GM21447 (cell line): Measurements from ENCODE around the gene HOXD4.

ENCODE experiments used
- ATAC-seq: cut with Tn5 transposase; IDR thresholded peaks from one replicate; pipeline ENCODE4 v1.9.1; 2021; ENCODE audit not compliant: unreplicated experiment

Gene HOXD4

GRCh38 chr2:176170602-176171305, 19.4 kb downstream of the HOXD4 start:
- ATAC-seq: no peak

GRCh38 chr2:176171351-176172006, 20.1 kb downstream of the HOXD4 start:
- ATAC-seq: no peak

- ATAC-seq: no peak
Observed at GRCh38 chr2:176172007-176172894, 20.9 kb downstream of the HOXD4 start.

- ATAC-seq: no peak
Observed at GRCh38 chr2:176172895-176173566, 21.7 kb downstream of the HOXD4 start.

GRCh38 chr2:176173567-176174381, 22.4 kb downstream of the HOXD4 start:
- ATAC-seq: no peak

GRCh38 chr2:176174382-176174823, 23.1 kb downstream of the HOXD4 start:
- ATAC-seq: no peak

- no peak for ATAC-seq
Observed at GRCh38 chr2:176174824-176175708, 23.7 kb downstream of the HOXD4 start.

- ATAC-seq: no peak
Observed at GRCh38 chr2:176175709-176176607, 24.6 kb downstream of the HOXD4 start.

GRCh38 chr2:176177580-176178037, 26.3 kb downstream of the HOXD4 start:
- no peak for ATAC-seq

GRCh38 chr2:176178038-176178756, 26.8 kb downstream of the HOXD4 start:
- ATAC-seq: no peak

- no peak for ATAC-seq
Observed at GRCh38 chr2:176178757-176179295, 27.5 kb downstream of the HOXD4 start.

- ATAC-seq: no peak
Observed at GRCh38 chr2:176181551-176181950, 30.2 kb downstream of the HOXD4 start.

GRCh38 chr2:176182671-176183070, 31.3 kb downstream of the HOXD4 start:
- ATAC-seq: no peak

- no peak for ATAC-seq
Observed at GRCh38 chr2:176184749-176185148, 33.4 kb downstream of the HOXD4 start.

GRCh38 chr2:176186024-176186423, 34.7 kb downstream of the HOXD4 start:
- ATAC-seq: no peak

- ATAC-seq: no peak
Observed at GRCh38 chr2:176187200-176187898, 36.0 kb downstream of the HOXD4 start.
